Muscle of arm (tissue), 14 donors: ENCODE data around the gene AP4M1. TPM values are rescaled to one million over a fixed set of nuclear protein-coding genes. Genes with fewer than 3 reads are reported as not detected.

ENCODE experiments used
- DNase-seq: peaks from one replicate; pipeline ENCODE4 v3.0.0-alpha.2; 2013
- long read RNA-seq, 11 donors: transcript quantifications; one replicate each; lab custom pipeline, GENCODE V29; 2026
- polyA plus RNA-seq, 12 donors: library from polyadenylated mRNA; unstranded; fragments of 120-200 nt; gene quantifications; one replicate each; pipeline ENCODE4 v1.2.1, GENCODE V29; 2013; ENCODE audit not compliant: insufficient read length in 12 of 12

Gene AP4M1, protein sequence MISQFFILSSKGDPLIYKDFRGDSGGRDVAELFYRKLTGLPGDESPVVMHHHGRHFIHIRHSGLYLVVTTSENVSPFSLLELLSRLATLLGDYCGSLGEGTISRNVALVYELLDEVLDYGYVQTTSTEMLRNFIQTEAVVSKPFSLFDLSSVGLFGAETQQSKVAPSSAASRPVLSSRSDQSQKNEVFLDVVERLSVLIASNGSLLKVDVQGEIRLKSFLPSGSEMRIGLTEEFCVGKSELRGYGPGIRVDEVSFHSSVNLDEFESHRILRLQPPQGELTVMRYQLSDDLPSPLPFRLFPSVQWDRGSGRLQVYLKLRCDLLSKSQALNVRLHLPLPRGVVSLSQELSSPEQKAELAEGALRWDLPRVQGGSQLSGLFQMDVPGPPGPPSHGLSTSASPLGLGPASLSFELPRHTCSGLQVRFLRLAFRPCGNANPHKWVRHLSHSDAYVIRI
- 10 to 100 TPM in 11 of 12 donors, not detected in 1; 13.9 to 25.7 (median 22.2) TPM for polyA plus RNA-seq
- long read RNA-seq, donor 1, transcript AP4M1-201 (15 exons, 1,817 nt): major isoform, 6 of 8 reads
- long read RNA-seq, donor 1, partial matches to known transcripts: 0 of 8 reads
- long read RNA-seq, donor 1, other reads (novel, unspliced or antisense): 0 of 8 reads
- long read RNA-seq, donor 2, transcript AP4M1-201 (15 exons, 1,817 nt): major isoform, 5 of 37 reads
- long read RNA-seq, donor 2, partial matches to known transcripts: 32 of 37 reads
- long read RNA-seq, donor 2, other reads (novel, unspliced or antisense): 0 of 37 reads
- long read RNA-seq, donor 3, partial matches to known transcripts: 0 of 1 reads
- long read RNA-seq, donor 3, other reads (novel, unspliced or antisense): 0 of 1 reads
- long read RNA-seq, donor 4: 0 reads
- long read RNA-seq, donor 5, partial matches to known transcripts: 0 of 5 reads
- long read RNA-seq, donor 5, other reads (novel, unspliced or antisense): 0 of 5 reads
- long read RNA-seq, donor 6, partial matches to known transcripts: 0 of 4 reads
- long read RNA-seq, donor 6, other reads (novel, unspliced or antisense): 0 of 4 reads
- long read RNA-seq, donor 7, partial matches to known transcripts: 11 of 11 reads
- long read RNA-seq, donor 7, other reads (novel, unspliced or antisense): 0 of 11 reads
- long read RNA-seq, donor 8, partial matches to known transcripts: 19 of 21 reads
- long read RNA-seq, donor 8, other reads (novel, unspliced or antisense): 0 of 21 reads
- long read RNA-seq, donor 9, partial matches to known transcripts: 0 of 3 reads
- long read RNA-seq, donor 9, other reads (novel, unspliced or antisense): 0 of 3 reads
- long read RNA-seq, donor 10, transcript AP4M1-201 (15 exons, 1,817 nt): major isoform, 6 of 12 reads
- long read RNA-seq, donor 10, partial matches to known transcripts: 0 of 12 reads
- long read RNA-seq, donor 10, other reads (novel, unspliced or antisense): 6 of 12 reads
- long read RNA-seq, donor 11, partial matches to known transcripts: 28 of 35 reads
- long read RNA-seq, donor 11, other reads (novel, unspliced or antisense): 6 of 35 reads

DNA sequence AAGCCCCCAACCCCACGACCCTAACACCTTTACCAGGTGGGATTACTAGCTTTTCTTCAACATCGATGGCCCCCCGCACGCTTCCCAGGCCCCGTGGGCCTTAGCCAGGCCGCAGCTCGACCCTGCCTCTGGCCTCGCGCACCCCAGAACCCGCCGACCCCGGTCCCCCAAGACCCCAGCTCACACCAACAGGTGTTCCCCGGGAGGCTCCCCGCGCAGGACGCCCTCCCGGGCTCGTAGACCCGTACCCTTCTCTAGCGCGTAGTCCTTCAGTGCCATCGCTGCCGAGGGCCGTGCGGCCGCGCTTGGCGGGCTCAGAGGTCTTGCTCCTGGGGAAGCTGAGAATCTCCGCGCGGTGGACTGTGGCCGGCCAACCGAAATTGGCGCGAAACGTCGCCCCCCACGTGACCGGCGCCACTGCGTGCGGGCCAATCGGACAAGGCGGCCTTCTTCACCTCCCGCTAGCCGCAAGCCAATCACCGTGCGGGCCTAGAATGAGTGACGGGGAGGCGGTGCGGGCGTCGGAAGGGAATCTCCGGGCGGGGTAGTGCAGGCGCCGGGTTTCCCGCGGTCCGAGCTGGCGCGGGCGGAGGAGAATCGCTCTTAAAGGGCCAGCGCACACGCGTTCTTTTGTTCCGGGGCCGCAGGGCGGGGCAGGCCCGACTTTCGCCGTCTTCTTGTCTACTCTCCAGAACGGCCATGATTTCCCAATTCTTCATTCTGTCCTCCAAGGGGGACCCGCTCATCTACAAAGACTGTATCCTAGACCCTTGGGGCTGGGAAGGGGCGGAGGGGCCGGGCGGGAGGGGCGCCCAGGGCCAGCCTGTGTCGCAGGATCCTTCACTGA lies at the start of gene AP4M1, which contains the start of gene MCM7:
Gene AP4M1, plus strand, starts transcription at position 628 of the 847 bp plus-strand sequence. Its CDS starts 72 bp downstream, at position 700.
Gene MCM7, minus strand, starts transcription at position 382 of the 847 bp plus-strand sequence. Its CDS starts 103 bp downstream, at position 279.
- DNase-seq: peak; percentile 98

DNA sequence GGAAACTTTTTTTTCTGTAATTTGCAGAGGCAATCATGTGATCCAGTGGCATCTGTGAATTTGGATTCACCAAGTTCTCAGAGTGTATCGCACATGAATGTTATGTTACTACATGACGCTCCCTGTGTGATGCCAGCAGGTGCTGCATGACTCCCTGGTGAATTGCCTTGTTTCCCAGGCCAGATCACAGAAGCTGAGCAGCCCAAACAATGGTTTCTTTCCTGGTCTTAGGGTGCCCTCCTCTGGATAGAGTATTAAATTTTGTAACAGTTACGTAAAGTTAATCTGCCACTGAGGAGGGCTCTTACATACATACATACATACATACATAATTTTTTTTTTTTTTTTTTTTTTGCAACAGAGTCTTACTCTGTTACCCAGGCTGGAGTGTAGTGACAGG lies 48.2 kb upstream of the AP4M1 start:
- DNase-seq: peak; percentile 48

DNA sequence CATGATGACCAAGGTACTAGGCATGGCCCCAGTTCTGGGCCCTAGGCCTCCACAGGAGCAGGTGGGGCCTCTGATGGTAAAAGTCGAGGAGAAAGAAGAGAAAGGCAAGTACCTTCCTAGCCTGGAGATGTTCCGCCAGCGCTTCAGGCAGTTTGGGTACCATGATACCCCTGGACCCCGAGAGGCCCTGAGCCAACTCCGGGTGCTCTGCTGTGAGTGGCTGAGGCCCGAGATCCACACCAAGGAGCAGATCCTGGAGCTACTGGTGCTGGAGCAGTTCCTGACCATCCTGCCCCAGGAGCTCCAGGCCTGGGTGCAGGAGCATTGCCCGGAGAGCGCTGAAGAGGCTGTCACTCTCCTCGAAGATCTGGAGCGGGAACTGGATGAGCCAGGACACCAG lies 44.4 kb upstream of the AP4M1 start:
- DNase-seq: no peak

DNA sequence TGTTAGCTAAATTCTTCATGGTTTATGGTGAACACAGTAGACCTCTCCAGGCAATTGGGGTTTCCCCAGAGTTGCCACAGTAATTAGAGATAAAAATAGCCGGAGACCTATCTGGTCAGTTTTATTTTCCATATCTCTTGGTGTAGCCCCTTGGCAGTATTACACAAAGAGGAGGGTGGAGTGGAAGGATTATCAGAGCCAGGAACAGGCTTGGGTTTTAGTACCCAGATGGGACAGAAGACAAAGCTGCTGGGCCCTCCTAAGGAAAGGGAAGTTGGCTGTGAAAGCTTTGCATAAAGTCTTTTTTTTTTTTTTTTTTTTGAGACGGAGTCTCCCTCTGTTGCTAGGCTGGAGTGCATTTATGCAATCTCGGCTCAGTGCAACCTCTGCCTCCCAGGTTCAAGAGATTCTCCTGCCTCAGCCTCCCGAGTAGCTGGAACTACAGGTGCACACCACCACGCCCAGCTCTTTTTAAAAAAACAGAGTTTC lies 42.1 kb upstream of the AP4M1 start:
- no peak for DNase-seq

DNA sequence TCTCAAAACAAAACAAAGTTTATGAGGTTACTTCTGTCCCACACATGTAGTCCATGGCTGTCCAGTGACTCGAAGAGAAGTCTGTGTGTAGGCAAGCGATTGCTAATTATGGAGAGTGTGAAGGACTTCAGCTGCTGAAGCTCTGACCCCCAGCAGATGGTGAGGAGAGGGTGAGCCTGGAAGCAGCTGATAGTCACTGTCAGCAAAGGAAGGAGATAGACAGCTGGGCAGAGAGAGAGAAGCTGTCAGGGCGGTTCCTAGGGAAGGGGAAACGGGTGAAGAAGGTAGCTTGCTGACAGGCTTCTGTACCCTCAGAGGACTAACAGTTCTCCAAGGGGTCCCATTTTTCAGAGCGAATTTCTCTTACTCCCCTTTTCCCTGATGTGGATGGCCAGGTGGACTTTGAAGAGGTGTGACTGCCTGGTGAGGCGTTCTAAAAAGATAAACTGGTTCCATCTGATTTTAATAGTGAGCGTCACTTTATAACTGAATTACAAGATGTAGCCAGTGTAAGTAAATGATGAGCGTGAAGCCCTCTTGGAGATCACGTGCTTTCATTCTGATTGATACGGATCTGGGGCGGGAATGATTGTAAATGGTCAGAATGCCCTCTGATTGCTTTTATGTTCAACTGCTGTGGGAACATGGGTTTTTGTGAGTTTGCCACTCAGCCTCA lies 39.8 kb upstream of the AP4M1 start:
- no peak for DNase-seq

DNA sequence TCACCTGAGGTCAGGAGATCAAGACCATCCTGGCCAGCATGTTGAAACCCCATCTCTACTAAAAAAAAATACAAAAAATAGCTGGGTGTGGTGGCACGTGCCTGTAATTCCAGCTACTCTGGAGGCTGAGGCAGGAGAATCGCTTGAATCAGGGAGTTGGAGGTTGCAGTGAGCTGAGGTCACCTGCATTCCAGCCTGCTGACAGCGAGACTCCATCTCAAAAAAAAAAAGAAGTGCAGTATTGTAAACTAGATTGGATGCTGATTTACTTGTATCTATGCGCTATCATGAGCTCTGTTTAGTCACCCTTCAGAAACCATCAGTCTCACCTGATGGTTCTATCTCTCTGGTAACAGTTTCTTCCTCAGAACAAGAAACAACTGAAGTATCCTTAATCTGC lies 38.1 kb upstream of the AP4M1 start:
- no peak for DNase-seq

DNA sequence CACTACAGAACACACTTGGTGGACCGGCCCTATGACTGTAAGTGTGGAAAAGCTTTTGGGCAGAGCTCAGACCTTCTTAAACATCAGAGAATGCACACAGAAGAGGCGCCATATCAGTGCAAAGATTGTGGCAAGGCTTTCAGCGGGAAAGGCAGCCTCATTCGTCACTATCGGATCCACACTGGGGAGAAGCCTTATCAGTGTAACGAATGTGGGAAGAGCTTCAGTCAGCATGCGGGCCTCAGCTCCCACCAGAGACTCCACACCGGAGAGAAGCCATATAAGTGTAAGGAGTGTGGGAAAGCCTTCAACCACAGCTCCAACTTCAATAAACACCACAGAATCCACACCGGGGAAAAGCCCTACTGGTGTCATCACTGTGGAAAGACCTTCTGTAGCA lies 37.3 kb upstream of the AP4M1 start:
- no peak for DNase-seq

DNA sequence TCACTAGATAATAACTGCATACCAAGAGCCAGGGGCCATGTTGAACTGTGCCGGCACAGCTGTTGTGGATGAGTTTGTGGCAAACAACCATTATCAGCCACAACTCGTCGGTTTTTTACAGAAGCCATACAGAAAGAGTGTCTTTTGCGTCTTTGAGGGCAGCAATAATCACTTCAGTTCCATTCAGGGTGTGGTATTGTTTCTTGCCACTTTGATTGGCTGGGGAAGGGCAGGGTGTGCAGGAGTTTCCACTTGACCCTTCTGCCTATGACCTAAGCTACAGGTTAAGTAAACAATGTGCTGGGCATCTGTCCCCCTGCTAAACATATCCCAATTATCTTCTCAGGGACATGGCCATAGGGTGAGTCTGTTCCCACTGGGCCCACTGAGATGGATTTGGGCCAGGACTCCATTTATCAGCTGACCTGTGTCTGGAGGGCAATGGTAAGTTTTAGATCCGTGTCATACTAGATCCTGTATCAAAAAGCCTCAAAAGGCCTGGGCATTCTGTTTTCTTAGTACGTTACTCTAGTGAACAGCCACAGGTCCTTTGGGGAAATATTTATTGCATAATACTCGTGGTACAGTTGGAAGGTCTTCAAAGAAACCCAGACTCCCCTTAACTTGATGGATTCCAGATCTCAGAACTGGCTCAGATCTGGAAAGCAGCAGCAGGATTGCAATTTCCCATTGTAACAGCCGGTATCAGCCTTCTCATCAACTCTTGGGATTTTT lies 35.8 kb upstream of the AP4M1 start:
- no peak for DNase-seq

DNA sequence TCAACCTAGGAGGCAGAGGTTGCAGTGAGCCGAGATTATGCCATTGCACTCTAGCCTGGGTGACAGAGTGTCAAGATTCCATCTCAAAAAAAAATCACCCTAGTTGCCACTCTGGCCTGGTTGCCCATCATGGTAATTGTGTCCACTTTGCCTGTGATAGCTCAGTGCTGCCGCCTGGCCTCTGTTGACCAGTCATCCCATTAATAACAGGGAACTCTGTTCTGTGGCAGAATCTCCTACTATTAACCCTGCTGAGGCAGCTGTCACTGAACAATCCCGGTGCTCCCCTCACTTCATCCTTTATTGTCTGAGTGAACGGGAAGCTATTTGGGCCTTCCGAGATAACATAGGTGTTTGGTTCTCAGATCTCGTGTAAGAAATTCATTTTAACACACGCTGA lies 34.5 kb upstream of the AP4M1 start:
- DNase-seq: no peak

DNA sequence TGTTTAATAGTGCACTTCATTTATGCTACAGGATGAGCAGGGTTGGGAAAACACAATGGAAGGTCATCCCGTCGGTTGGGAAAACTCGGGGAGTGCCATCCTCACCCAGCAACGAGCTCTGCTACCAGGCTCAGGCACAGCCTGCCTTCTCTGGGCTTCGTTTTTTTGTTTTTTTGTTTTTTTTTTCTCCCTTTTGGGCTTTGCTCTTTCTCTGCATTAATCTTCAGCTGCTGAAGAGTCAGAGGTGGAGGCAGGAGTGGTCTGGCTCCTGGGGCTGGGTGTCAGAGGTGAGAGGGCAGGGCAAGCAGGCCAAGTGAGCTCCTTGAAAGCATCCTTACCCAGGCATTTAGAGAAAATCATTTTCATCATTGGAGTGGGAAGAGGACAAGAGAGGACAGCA lies 31.5 kb upstream of the AP4M1 start:
- DNase-seq: no peak

DNA sequence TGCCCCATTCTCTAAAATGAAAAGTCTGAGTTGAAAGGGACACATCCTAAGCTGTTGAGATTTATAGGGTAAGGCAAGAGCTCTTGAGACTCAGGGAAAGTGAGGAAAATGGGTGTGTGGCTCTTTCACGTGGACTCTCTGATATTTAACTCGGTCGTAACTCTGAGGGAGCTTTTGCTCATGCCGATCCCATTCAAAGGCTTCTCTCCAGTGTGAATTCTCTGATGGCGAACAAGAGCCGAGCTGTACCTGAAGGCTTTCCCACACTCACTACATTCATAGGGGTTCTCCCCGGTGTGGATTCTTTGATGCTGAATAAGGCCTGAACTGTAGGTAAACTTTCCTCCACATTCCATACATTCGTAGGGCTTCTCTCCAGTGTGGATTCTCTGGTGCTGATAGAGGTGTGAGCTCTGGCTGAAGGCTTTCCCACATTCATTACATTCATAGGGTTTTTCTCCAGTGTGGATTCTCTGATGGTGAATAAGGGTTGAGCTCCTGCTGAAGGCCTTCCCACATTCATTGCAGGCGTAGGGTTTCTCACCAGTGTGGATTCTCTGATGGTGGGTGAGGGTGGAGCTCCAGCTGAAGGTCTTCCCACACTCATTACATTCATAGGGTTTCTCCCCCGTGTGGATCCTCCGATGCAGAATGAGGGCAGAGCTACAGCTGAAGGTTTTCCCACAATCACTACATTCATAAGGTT lies 30.3 kb upstream of the AP4M1 start:
- DNase-seq: no peak

DNA sequence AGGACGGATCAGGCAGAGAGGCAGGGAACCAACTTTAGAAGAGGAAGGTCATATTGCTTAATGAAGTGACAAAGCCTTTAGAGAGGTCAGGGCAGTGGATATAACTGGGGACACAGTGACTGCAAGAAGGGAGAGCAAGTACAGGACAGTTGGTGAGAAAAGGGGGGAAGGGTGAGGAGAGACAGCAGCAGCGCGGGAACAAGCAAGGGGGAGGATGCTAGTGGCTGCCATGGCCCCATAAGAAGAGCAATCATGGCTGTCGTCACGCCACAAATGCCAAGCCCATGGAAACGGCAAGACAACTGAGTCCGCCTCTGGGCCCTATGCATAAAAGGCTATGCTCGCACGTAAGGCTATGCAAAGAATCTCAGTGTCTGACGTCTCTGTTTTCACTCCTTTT lies 29.0 kb upstream of the AP4M1 start:
- no peak for DNase-seq

DNA sequence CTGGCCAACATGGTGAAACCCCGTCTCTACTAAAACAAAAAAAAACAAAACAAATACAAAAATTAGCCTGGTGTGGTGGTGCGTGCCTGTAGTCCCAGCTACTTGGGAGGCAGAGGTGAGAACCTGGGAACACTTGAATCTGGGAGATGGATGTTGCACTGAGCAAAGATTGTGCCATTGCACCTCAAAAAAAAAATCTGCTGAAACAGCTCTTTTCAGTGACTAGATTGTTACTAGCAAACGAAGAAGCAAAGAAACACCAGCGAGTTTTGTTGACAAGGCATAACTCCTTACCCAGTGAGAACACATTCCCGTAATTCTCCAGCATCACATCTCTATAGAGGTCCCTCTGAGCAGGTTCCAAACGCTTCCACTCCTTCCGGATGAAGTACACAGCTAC lies 26.6 kb upstream of the AP4M1 start:
- DNase-seq: no peak

DNA sequence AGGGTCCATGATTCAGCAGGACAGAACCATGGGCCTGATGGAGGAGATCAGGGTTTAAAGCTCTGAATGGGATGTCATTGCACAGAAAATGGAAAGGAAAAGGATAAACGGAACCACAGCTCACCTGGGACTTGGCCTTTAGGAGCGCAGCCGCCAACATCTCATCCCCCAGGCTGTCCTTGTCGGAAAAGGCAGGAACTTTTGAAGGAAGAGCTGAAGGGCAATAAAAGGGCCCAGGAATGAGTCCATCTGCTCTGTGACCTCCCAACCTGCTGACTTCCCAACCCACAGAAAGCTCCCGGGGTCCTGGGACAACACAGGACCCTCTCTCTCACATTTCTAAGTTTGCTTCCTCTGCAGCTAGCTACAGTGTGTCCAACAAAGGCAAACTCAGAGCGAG lies 26.0 kb upstream of the AP4M1 start:
- DNase-seq: no peak

DNA sequence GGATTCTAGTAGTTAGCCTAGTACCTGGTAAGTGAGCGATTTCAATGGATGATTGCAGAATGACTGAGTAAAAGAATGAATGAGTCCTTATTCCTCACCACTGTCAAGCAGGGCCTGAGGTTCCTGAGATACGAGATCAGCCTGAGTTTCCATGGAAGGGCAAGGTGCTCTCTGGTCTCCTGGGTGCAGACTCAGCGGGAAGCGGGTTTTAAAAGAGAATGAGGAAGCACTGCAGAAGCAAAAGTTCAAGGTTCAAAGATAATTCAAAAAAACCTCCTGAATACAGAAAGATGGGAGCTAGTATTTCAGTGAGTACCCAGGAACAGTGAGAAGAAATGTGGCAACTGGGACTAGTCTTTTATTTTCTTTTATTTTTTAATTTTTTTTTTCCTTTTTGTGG lies 24.2 kb upstream of the AP4M1 start:
- DNase-seq: no peak

DNA sequence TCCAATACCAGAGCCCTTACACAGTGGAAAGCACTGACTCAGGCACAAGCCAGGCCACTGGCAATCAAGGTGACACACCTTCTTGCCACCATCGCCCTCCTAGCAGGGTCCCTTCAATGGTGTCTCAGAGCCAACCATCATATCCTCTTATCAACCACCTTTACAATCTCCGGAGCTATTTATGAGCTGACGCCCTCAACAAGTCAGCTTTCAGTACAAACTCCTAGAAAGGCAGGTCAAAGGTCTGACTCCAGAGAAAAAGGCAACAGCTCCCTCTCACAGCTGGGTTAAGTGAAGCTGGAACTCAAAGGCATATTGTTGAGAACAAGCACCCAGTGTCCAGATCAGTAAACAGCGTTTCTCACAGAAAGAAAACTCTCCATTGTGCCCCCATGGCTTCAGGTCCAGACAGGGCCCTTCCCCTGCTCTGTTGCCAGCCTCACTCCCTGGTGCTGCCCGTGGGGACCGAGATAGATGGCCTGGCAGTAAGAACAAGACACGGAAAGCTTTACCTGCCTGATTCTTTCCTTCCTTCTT lies 22.4 kb upstream of the AP4M1 start:
- no peak for DNase-seq

DNA sequence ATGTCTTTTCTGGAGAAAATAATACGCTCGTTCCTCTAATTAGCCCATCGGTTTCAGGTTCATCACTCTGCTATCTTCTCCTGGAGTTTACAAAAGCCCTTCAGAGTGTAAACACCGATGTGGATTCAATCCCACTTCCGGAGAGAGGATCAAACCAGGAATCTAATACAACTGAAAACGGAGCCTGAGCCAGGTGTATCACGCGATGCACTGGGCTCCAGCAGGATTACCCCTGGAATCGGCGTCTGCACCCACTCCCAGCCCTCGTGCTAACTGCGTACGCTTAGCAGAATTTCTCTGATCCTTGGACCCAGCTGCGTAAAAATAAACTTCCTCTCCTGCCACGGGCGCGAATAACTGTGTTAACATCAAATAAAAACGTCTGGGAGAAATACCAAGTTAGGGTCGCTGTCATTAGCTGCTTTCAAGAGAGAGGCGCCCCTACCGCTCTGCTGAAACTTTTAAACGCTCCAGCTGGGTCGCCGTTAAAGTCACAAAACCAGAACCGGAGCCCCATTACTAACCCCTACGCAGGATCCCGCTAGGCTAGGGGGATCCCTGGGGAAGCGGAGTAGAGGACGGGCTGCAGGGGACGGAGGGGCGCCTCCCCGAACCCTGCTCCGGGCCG lies 20.4 kb upstream of the AP4M1 start:
- no peak for DNase-seq
